ENCODE results near the gene EPHA3.

Gene EPHA3

DNA sequence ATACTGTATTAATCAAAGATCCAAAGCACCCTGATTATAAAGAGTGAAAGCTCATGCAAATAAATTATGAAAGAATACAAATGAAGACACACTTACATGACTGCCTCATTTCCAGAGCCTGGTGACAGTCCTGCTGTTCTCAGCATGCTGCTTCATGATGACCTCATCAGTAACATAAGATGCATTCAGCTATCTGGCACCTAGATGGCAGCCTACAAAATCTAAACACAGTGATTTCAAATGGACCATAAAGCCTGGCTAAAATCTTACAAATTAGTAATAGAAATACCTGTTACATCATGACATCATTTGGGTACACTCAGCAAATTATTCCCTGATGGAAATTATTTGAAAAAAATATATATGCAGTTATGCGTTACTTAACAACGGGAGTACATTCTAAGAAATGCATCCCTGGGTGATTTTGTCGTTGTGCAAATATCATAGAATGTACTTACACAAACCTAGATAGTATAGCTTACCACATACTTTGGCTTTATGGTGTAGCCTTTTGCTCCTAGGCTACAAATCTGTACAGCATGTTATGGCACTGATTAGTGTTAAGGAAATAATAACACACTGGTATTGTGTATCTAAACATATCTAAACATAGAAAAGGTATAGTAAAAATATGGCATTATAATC is 207.2 kb downstream of the EPHA3 start:
- Histone ChIP-seq H3K36me3 (ENCODE audit: control insufficient read depth in 2 of 2, insufficient read depth in 1 of 2, low read length in 2 of 2) (no peaks in the 10 kb centered on the region), H3K4me3 (ENCODE audit: low read depth, low read length) (no peak overlapping the region), H3K4me1 (ENCODE audit: control insufficient read depth, insufficient read depth, low read length) (no peaks in the 10 kb centered on the region), H3K9me3 (ENCODE audit: control insufficient read depth, insufficient read depth, low read depth, low read length) (no peaks in the 10 kb centered on the region), H3K27ac (ENCODE audit: extremely low read depth, low read depth, low read length) (no peak overlapping the region)
- CTCF ChIA-PET: interaction anchor here (0.5 to 1.0 kb wide), 5 partner anchors 18 to 199 kb away, joined by 3 to 6 read pairs (median 3); no protein-coding TSS in a partner anchor
- POLR2A ChIA-PET: no interaction called here
- no peak for TF ChIP-seq ZFP37 (tag by site-specific recombination; IDR thresholded peaks at IDR 0.05)
- TF ChIP-seq ZNF558 (tag by site-specific recombination; IDR thresholded peaks at IDR 0.05): 0 out of 2 replicates have a peak, but pooled peaks have one; percentile 14
- 0 out of 2 replicates have a peak, but pooled peaks have one; percentile 21 for TF ChIP-seq ZSCAN30 (tag by site-specific recombination; IDR thresholded peaks at IDR 0.05)
- TF ChIP-seq YY2 (tag by site-specific recombination; IDR thresholded peaks at IDR 0.05): no peak
- no peak for TF ChIP-seq ZNF449 (tag by site-specific recombination; IDR thresholded peaks at IDR 0.05)
- TF ChIP-seq ZNF660 (tag by site-specific recombination; IDR thresholded peaks at IDR 0.05): 0 out of 2 replicates have a peak, but pooled peaks have one; percentile 28
- TF ChIP-seq PRDM6 (tag by site-specific recombination; IDR thresholded peaks at IDR 0.05): peak; percentile 76
- no peak for TF ChIP-seq ZBTB1 (tag by site-specific recombination; IDR thresholded peaks at IDR 0.05)
- no peak for TF ChIP-seq ZBTB20 (tag by site-specific recombination; IDR thresholded peaks at IDR 0.05)
- TF ChIP-seq, protein P1, sequence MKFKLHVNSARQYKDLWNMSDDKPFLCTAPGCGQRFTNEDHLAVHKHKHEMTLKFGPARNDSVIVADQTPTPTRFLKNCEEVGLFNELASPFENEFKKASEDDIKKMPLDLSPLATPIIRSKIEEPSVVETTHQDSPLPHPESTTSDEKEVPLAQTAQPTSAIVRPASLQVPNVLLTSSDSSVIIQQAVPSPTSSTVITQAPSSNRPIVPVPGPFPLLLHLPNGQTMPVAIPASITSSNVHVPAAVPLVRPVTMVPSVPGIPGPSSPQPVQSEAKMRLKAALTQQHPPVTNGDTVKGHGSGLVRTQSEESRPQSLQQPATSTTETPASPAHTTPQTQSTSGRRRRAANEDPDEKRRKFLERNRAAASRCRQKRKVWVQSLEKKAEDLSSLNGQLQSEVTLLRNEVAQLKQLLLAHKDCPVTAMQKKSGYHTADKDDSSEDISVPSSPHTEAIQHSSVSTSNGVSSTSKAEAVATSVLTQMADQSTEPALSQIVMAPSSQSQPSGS (tag by site-specific recombination; IDR thresholded peaks at IDR 0.05; ENCODE audit: low read depth): peak; percentile 97
- no peak for TF ChIP-seq ZNF16 (tag by site-specific recombination; IDR thresholded peaks at IDR 0.05; ENCODE audit: low read depth)
- no peak for TF ChIP-seq ZNF555 (tag by site-specific recombination; conservative IDR thresholded peaks at IDR 0.05)
- TF ChIP-seq ZNF629 (tag by site-specific recombination; IDR thresholded peaks at IDR 0.05): peak; percentile 72; the same call in 1 of the 2 replicates
- TF ChIP-seq ZNF394 (tag by site-specific recombination; IDR thresholded peaks at IDR 0.05; ENCODE audit: borderline replicate concordance): no peak
- TF ChIP-seq, protein P2, sequence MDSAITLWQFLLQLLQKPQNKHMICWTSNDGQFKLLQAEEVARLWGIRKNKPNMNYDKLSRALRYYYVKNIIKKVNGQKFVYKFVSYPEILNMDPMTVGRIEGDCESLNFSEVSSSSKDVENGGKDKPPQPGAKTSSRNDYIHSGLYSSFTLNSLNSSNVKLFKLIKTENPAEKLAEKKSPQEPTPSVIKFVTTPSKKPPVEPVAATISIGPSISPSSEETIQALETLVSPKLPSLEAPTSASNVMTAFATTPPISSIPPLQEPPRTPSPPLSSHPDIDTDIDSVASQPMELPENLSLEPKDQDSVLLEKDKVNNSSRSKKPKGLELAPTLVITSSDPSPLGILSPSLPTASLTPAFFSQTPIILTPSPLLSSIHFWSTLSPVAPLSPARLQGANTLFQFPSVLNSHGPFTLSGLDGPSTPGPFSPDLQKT (IDR thresholded peaks at IDR 0.05; ENCODE audit: borderline replicate concordance, low read depth, low read length): no peak
- no peak for TF ChIP-seq ZNF624 (tag by site-specific recombination; IDR thresholded peaks at IDR 0.05)
- TF ChIP-seq ZNF248 (tag by site-specific recombination; IDR thresholded peaks at IDR 0.05): no peak
- TF ChIP-seq, protein P3, sequence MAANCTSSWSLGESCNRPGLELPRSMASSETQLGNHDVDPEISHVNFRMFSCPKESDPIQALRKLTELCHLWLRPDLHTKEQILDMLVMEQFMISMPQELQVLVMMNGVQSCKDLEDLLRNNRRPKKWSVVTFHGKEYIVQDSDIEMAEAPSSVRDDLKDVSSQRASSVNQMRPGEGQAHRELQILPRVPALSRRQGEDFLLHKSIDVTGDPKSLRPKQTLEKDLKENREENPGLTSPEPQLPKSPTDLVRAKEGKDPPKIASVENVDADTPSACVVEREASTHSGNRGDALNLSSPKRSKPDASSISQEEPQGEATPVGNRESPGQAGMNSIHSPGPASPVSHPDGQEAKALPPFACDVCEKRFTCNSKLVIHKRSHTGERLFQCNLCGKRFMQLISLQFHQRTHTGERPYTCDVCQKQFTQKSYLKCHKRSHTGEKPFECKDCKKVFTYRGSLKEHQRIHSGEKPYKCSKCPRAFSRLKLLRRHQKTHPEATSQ (tag by site-specific recombination; IDR thresholded peaks at IDR 0.05): no peak
- peak; percentile 51 for TF ChIP-seq SCRT2 (tag by site-specific recombination; IDR thresholded peaks at IDR 0.05)
- no peak for TF ChIP-seq ZNF146 (tag by site-specific recombination; IDR thresholded peaks at IDR 0.05)
- peak; percentile 69 for TF ChIP-seq ZBTB21 (tag by site-specific recombination; IDR thresholded peaks at IDR 0.05)
- TF ChIP-seq ZNF274 (IDR thresholded peaks at IDR 0.05; ENCODE audit: low read length): no peak
- TF ChIP-seq ZNF274 (tag by site-specific recombination; IDR thresholded peaks at IDR 0.05; ENCODE audit: borderline replicate concordance): no peak
- TF ChIP-seq ZIC2 (tag by site-specific recombination; IDR thresholded peaks at IDR 0.05): peak; percentile 52
- no peak for TF ChIP-seq MYNN (tag by site-specific recombination; IDR thresholded peaks at IDR 0.05; ENCODE audit: borderline replicate concordance)
- no peak for TF ChIP-seq ZNF138 (tag by site-specific recombination; IDR thresholded peaks at IDR 0.05; ENCODE audit: borderline replicate concordance)
- TF ChIP-seq ZNF155 (tag by site-specific recombination; IDR thresholded peaks at IDR 0.05): no peak
- TF ChIP-seq ZNF658 (tag by site-specific recombination; IDR thresholded peaks at IDR 0.05): no peak
- TF ChIP-seq ZNF239 (tag by site-specific recombination; IDR thresholded peaks at IDR 0.05): no peak
- TF ChIP-seq GLI4 (tag by site-specific recombination; IDR thresholded peaks at IDR 0.05): no peak
- no peak for TF ChIP-seq FEZF1 (tag by site-specific recombination; IDR thresholded peaks at IDR 0.05)
- TF ChIP-seq ZNF335 (tag by site-specific recombination; conservative IDR thresholded peaks at IDR 0.05): peak; percentile 47
- no peak for TF ChIP-seq ZNF473 (tag by site-specific recombination; IDR thresholded peaks at IDR 0.05)
